Pancreas (tissue), 10 donors: ENCODE data around the gene ZFYVE9. TPM values are rescaled to one million over a fixed set of nuclear protein-coding genes. Genes with fewer than 3 reads are reported as not detected.

Experiments
- ATAC-seq, 4 donors: fragments of 200-7000 bp; cut with Tn5 transposase; one replicate each; pipeline versions ENCODE4 v1.8.0 to v1.9.1; 2020; ENCODE audit warnings: mild to moderate bottlenecking in 4 of 4, moderate library complexity in 4 of 4
- DNase-seq, 6 donors: peaks; one replicate each; pipeline ENCODE4 v3.0.0-alpha.2; 2020
- FAIRE-seq: peaks from 2 replicates; lab custom pipeline; 2012; peaks lifted over from hg19 to GRCh38; lab: Jason Lieb, UNC
- H3K27ac ChIP-seq, 4 donors: fragments of 200-600 bp; sonication (generic); 1 replicate in 3 of 4; 2 replicates in 1 of 4; pipeline versions ENCODE4 v1.5.0 to v1.8.0; 2020
- H3K27me3 ChIP-seq, 4 donors: fragments of 200-600 bp; one replicate each; pipeline ENCODE4 v1.8.0; 2021
- H3K36me3 ChIP-seq, 3 donors: fragments of 200-600 bp; sonication (generic) in 1 of 3; one replicate each; pipeline versions ENCODE4 v1.5.0 to v1.8.0; 2020 to 2021
- H3K4me1 ChIP-seq, 3 donors: fragments of 200-600 bp; one replicate each; pipeline ENCODE4 v1.8.0; 2021
- H3K4me3 ChIP-seq, 4 donors: fragments of 200-600 bp; sonication (generic) in 2 of 4; one replicate each; pipeline versions ENCODE4 v1.5.0 to v1.8.0; 2020 to 2021
- H3K9me3 ChIP-seq, 4 donors: fragments of 200-600 bp; one replicate each; pipeline ENCODE4 v1.8.0; 2021
- CTCF ChIP-seq, 4 donors: fragments of 200-600 bp; sonication (generic) in 3 of 4; IDR thresholded peaks; one replicate each; pipeline versions ENCODE4 v1.5.0 to v1.8.0; 2021; ENCODE audit warnings: antibody characterized with exemption in 4 of 4
- WGBS, 2 donors: extraction: QIAGEN DNeasy Blood & Tissue Kit; methylation state at CpG; one replicate each; pipeline ENCODE4 v1.1.7; 2013; 5-methylcytosine and 5-hydroxymethylcytosine counted together
- intact Hi-C, 3 donors: fragments of 100-400 bp; cut with DNase I; formaldehyde crosslinking; loops; one replicate each; pipeline versions ENCODE4 v1.11.1 to v1.14.2; 2022
- polyA plus RNA-seq, 2 donors: library from polyadenylated mRNA; stranded (reverse); fragments of 200-250 nt; gene quantifications; one replicate each; pipeline ENCODE4 v1.2.3, GENCODE V29; 2013
- total RNA-seq, 6 donors: library from RNA; stranded (reverse); fragmentation: NEBNext Ultra II Directional in 4 of 6; extraction: Animal tissue kit (Norgen Biotek cat#: 25700) in 4 of 6; gene quantifications; one replicate each; pipeline versions ENCODE4 v1.2.1 to v1.2.4, GENCODE V29; 2021 to 2023
- donor health status: healthy with polysubstance abuse.
- donor health status: DM: no; HTN: no; CAD: no; lungs with moderate emphysema.
- donor health status: DM: no; HTN: no; CAD: no.
- donor health status: control.
- donor health status: control.
- donor health status: Bipolar disorder and iron deficiency.
- donor health status: DM: yes; HTN: yes; CAD: no.
- donor health status: DM: no; HTN: no; CAD: no.
- donor health status: DM: no; HTN: no; CAD: no.
- donor health status: DM: yes; HTN: yes; CAD: no.

ZFYVE9 gene
- total and polyA plus RNA-seq, 8 donors, result 3.0 to 16.9 (median 13.2) TPM

GRCh38 chr1:52239708-52240001 lies 97.8 kb downstream of the ZFYVE9 start:
- intact Hi-C loops, result no loop called here
- H3K36me3 ChIP-seq, result no peaks in the 10 kb centered on the region
- TF ChIP-seq CTCF (IDR thresholded peaks at IDR 0.05), result no peak
- no peak overlapping the region for H3K27ac ChIP-seq
- peak; percentile 85 for FAIRE-seq
- no peaks in the 10 kb centered on the region for H3K9me3 ChIP-seq
- DNase-seq, result no peak
- H3K4me3 ChIP-seq, result no peak overlapping the region
- 38 to 47% methylated on average over 1 of the region's 1 CpG for WGBS, 2 donors
- peaks cover 0 to 10% (median 0%) of the 10 kb centered on the region in 3 donors for H3K4me1 ChIP-seq
- ATAC-seq, result no peak
- H3K27me3 ChIP-seq, result no peaks in the 10 kb centered on the region

GRCh38 chr1:52240592-52241210 lies 98.8 kb downstream of the ZFYVE9 start:
- H3K36me3 ChIP-seq, result no peaks in the 10 kb centered on the region
- intact Hi-C loops, result no loop called here
- FAIRE-seq, result no peak
- no peaks in the 10 kb centered on the region for H3K9me3 ChIP-seq
- no peak for TF ChIP-seq CTCF (IDR thresholded peaks at IDR 0.05)
- H3K27ac ChIP-seq, result no peak overlapping the region
- 64 to 73% methylated on average over 4 of the region's 4 CpGs for WGBS, 2 donors
- no peak overlapping the region for H3K4me3 ChIP-seq
- no peaks in the 10 kb centered on the region for H3K27me3 ChIP-seq
- H3K4me1 ChIP-seq, result peaks cover 0 to 10% (median 0%) of the 10 kb centered on the region in 3 donors
- DNase-seq, result no peak
- no peak for ATAC-seq

GRCh38 chr1:52243221-52243987 lies 101.5 kb downstream of the ZFYVE9 start:
- no peak overlapping the region for H3K4me3 ChIP-seq
- H3K4me1 ChIP-seq, result peaks cover 0 to 10% (median 0%) of the 10 kb centered on the region in 3 donors
- 95 to 96% methylated on average over 3 of the region's 3 CpGs for WGBS, 2 donors
- no peak for TF ChIP-seq CTCF (IDR thresholded peaks at IDR 0.05)
- FAIRE-seq (no peak), ATAC-seq (no peak), DNase-seq (no peak)
- intact Hi-C loops, result no loop called here
- H3K27me3 ChIP-seq, result no peaks in the 10 kb centered on the region
- H3K9me3 ChIP-seq, result no peaks in the 10 kb centered on the region
- H3K36me3 ChIP-seq, result no peaks in the 10 kb centered on the region
- no peak overlapping the region for H3K27ac ChIP-seq

GRCh38 chr1:52249831-52250230 lies 107.9 kb downstream of the ZFYVE9 start:
- no peak overlapping the region for H3K4me3 ChIP-seq
- intact Hi-C loops, result no loop called here
- H3K36me3 ChIP-seq, result no peaks in the 10 kb centered on the region
- H3K27ac ChIP-seq, result no peak overlapping the region
- DNase-seq (no peak), FAIRE-seq (no peak), ATAC-seq (no peak)
- H3K27me3 ChIP-seq, result no peaks in the 10 kb centered on the region
- TF ChIP-seq CTCF (IDR thresholded peaks at IDR 0.05), result no peak
- 100% methylated on average over 1 of the region's 1 CpG for WGBS, 2 donors
- H3K9me3 ChIP-seq, result no peaks in the 10 kb centered on the region
- H3K4me1 ChIP-seq, result no peaks in the 10 kb centered on the region

- Histone ChIP-seq H3K36me3 (no peaks in the 10 kb centered on the region), H3K4me1 (no peaks in the 10 kb centered on the region), H3K27me3 (no peaks in the 10 kb centered on the region), H3K4me3 (no peak overlapping the region), H3K9me3 (no peaks in the 10 kb centered on the region), H3K27ac (no peak overlapping the region)
- intact Hi-C loops, result no loop called here
- 68 to 69% methylated on average over 5 of the region's 5 CpGs for WGBS, 2 donors
- no peak for DNase-seq
- no peak for ATAC-seq
- TF ChIP-seq CTCF (IDR thresholded peaks at IDR 0.05), result no peak
- FAIRE-seq, result no peak
These were observed 111.5 kb downstream of the ZFYVE9 start for GRCh38 chr1:52253421-52253820.
